NK-92 (cell line): Measurements from ENCODE around the gene MAGEA9.
"Not testable (repeated sequence)": the region's sequence is repeated elsewhere in the genome, so short reads cannot be mapped to it uniquely, and the experiment has no call there.

Experiments
- DNase-seq: peaks from one replicate; lab custom pipeline; 2025; ENCODE audit not compliant: unreplicated experiment; lab: John Stamatoyannopoulos, UW

The MAGEA9 gene, protein sequence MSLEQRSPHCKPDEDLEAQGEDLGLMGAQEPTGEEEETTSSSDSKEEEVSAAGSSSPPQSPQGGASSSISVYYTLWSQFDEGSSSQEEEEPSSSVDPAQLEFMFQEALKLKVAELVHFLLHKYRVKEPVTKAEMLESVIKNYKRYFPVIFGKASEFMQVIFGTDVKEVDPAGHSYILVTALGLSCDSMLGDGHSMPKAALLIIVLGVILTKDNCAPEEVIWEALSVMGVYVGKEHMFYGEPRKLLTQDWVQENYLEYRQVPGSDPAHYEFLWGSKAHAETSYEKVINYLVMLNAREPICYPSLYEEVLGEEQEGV

GRCh38 chrX:149781727-149782126, at the start of gene MAGEA9:
Gene MAGEA9 (plus strand): TSS chrX:149781930. CDS start chrX:149786211, 4,281 bp downstream.
- DNase-seq, result not testable (repeated sequence)

DNA sequence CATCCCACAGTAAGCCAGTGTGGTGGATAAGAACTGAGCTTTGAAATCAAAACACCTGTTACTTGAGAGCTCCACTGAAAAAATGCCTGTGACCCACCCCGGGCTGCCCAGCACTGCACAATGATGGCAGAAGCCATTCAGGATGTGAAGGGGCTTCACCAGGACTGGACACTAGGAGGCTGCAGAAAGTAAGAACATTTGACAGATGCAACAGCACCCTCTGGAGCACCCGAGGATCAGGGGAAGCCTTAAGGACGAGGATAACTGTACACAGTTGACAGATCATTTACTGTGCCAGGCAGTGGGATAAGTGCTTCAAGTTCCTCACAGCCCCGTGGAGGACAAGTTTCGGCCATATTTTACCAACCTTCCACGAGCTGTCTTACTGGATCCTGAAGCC, 39.5 kb upstream of the MAGEA9 start:
- DNase-seq, result not testable (repeated sequence)

DNA sequence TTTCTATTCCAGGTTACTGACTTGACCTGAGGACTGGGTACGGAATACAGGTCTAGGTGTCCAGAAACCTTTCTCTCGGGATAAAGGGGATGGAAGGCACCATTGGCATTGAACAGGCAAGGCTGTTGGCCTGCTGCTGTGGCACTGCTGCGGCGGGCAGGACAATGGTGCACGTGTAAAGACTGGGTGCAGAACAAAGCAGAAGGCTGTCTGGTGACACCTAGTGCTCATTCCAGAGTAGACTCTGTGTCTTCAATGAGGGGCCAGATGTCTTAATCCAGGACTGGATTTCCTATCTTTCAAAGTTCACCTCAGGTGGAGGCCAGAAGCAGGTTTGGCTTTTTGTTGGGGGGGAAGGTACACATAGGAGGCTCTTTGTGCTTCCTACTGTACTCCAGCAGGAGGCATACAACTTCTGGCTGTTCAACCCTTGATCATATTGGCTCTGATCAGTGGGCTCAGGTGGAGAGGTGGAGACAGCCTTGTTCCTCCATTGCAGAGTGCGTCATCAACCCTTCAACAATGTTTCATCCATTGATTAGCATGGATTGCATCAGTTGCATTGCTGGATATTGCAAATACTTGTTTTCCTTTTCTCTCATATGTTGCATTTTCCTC, 35.2 kb upstream of the MAGEA9 start:
- not testable (repeated sequence) for DNase-seq

DNA sequence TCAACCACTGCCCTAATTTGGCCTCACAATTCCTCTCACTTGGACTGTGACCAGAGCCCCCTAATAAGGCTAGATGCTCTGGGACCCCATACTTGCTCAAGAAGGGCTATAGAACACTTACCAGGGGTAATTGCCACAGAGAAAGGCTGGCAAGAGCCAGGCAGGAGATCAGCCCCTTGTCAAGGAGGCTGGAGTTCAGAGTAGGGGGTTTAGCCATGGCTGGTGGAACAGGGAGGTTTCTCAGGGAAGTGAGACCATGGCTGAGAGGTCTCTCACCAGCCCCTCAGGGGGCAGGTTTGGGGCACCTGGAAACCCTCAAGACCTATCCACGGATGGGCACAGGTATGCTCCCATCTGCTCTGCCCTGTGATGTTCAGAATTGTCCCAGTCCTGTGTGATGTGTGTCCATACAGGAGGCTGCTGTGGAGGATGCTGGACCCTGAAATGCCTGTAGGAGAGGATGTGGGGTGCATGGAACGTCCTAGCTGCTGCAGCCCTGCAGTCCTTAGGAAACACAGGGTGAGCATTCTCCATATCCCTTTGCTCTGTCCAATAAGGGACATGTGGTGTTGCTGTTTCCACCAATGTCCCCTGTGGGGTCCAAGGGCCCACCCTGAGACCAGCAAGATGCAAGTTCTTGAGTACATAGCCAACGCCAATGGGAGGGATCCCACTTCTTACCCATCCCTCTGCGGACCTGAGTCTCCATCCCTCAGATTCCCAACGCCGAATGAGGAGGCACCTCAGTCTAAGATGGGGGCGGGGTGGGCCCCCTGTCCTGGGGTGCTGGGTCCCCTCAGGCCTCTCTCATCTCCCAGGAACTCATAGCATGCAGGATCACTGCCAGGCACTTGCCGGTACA, 24.3 kb upstream of the MAGEA9 start:
- no peak for DNase-seq

DNA sequence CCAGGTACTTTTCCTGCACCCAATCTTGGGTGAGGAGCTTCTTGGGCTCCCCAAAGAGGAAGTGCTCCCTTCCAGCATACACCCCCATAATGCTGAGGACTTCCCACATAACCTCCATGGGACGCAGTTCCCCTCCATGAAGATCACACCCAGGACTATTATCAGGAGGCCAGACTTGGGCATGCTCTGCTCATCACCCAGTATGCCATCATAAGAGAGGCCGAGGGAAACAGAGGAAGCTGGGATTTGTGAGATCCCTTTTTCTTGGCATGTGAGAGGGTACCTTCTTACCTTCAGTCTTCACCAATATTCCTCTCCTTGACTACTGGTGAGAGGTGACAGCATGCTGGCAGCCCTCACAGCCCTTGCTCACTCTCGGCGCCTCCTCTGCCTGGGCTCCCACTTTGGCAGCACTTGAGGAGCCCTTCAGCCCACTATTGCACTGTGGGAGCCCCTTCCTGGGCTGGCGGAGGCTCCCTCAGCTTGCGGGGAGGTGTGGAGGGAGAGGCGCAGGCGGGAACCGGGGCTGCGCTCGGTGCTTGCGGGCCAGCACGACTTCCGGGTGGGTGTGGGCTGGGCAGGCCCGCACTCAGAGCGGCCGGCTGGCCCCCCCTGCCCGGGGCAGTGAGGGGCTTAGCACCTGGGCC, 23.5 kb upstream of the MAGEA9 start:
- no peak for DNase-seq

DNA sequence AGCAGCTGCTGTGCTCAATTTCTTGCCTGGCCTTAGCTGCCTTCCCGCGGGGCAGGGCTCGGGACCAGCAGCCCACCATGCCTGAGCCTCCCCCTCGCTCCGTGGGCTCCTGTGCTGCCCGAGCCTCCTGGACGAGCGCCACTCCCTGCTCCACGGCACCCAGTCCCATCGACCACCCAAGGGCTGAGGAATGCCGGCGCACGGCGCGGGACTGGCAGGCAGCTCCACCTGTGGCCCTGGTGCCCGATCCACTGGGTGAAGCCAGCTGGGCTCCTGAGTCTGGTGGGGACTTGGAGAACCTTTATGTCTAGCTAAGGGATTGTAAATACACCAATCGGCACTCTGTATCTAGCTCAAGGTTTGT, 23.0 kb upstream of the MAGEA9 start:
- DNase-seq, result not testable (repeated sequence)

DNA sequence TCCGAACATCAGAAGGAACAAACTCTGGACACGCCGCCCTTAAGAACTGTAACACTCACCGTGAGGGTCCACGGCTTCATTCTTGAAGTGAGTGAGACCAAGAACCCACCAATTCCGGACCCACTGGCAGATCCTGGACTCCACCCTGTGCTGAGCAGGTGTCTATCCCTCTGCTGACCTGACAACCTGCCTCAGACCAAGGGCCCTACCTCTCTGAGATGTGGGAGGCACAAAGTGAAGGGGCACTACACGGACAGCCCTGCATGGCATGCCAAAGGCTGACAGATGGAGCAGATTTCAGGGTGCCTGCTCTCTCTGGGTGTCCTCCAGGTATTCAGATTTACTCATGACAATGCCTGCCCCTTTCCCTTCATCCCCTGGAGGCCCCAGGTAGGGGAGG, 21.9 kb upstream of the MAGEA9 start:
- no peak for DNase-seq

GRCh38 chrX:149760965-149761364, 20.8 kb upstream of the MAGEA9 start:
- no peak for DNase-seq

DNA sequence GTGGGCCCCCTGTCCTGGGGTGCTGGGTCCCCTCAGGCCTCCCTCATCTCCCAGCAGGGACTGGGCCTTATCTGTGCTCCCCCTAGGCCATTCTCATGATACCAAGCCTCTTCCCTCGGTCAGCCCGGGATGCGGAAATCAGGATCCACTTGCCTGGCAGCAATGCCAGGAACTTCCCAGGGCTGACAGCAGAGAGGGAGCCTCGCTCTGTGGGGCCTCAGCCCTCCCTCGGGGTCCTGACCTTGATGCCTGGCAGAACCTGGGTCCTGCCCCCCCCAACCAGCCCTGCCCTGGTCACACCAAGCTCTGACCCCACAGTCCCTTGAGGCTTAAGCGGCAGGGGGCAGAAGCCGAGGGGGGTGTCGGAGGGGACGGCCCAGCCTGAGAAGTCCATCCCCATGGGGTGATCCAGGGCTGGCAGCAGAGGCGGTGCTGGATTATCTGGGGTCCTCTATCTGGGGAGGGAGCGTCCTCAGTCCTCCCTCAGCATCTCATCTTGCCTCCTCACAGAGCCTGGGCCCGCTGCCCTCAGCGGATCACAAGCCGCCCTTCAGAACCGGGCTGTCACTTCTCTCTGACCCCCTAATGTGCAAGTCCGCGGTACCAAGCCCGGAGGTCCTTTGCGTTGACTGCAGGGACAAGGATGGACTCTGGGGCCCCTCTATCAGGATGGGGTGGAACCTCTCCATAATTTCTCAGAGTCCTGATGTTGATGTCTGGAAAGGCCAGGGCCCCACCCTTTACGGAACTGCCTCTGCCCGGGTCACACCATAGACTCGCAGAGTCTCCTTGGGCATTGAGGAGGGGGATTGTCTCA, 19.7 kb upstream of the MAGEA9 start:
- DNase-seq, result not testable (repeated sequence)

DNA sequence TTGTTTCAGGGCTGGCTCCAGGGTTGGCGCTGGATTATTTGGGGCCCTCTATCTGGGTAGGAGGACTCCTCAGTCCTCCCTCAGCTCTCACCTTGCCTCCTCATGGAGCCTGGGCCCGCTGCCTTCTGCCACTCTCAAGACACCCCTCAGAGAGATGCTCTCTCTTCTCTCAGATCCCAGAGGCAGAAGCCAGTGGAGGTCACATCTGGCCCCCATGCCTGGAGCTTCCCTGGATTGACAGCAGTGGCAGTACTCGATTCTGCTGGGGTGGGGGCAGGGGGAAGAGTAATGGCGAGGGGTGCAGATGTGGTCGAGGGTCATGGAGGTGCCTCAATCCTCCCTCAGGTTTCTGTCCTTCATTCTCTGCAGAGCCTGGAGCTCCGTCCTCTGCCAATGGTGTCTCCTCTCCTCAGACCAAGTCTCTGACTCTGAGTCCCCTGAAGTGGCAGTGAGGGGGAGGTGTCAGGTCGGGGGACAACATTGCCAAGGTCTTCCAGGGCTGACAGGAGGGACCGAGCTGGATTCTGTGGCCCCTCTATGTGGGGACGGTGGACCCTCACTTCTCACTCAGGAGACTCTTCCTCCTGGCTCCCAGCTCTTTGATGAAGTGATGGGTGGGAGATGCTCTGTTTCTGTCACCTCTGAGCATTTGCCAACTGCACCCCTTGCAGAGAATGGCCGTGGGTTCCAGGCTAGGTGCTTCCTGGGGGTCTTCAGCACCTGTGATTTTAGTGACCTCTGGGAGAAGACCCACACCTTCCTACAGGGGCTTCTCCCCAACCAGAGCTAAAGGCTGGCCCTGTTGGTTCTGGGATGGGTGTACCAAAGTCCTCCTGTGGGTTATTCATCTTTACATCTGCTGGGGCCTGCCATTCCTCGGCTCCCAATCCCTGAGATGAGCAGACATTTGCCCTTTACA, 18.8 kb upstream of the MAGEA9 start:
- DNase-seq, result no peak

- not testable (repeated sequence) for DNase-seq
Measured at GRCh38 chrX:149770344-149770743, 11.4 kb upstream of the MAGEA9 start.

GRCh38 chrX:149773026-149773425, 8.7 kb upstream of the MAGEA9 start:
- DNase-seq, result not testable (repeated sequence)

DNA sequence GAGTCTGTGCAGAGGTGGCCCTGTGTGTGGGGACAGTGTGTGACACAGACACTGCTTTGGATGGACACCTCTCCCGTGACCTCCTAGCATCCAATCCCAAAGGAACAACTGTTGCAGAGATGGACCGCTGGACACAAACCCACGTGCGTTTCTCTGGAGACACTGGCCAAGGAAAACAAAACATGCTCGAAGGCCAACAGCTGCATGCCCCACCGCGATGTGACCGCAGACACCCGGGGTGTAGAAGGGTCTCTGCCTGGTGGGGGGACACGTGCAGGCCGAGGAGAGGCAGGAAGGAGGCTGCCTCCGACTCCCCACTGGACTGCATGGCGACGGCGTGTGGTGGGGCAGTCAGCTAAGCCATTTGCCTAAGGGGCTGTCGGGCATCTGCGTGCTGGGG, 8.0 kb upstream of the MAGEA9 start, which contains the start of gene HSFX1:
Gene HSFX1, plus strand, starts transcription at position 301 of the 400 bp plus-strand sequence. CDS start 614 bp downstream, outside the sequence.
- DNase-seq, result not testable (repeated sequence)

DNA sequence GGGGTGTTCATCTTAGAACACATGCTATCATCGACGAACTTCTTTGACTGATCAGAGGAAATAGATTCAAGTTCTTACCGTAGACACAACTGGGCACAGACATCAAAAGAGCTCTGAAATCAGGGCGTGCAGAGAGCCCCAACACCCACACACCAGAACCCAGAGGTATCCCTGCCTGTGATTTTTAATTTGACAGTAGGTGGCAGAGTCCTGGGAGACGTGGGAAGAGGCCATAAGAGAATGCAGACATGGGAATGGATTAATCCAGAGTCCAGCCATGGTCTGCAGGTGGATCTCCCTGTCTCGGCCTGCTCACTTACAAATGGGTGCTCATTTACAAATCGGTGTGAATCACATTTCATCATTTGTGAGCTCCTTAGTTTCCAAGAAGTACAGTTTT, 3.7 kb upstream of the MAGEA9 start:
- not testable (repeated sequence) for DNase-seq

DNA sequence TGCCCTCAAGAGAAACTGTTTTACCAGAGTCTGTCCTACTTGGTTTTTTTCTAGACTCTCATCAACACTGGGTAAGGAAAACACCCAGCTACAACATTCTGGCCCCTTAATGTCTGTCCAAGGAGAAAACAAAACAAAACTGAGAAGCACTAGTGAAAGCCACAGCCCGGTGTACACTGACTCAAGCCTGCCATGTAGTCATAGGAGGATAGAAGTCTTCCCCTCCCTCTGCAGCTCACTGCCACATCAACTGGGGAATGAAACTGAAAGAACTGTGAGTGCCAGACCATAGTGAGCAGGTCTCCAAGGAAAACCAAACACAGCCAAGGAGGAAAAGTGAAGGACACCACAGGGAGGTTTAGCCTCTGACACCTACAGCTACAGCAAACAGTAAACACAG, 13.8 kb downstream of the MAGEA9 start:
- not testable (repeated sequence) for DNase-seq

GRCh38 chrX:149799095-149799714, 17.5 kb downstream of the MAGEA9 start:
- DNase-seq, result no peak

DNA sequence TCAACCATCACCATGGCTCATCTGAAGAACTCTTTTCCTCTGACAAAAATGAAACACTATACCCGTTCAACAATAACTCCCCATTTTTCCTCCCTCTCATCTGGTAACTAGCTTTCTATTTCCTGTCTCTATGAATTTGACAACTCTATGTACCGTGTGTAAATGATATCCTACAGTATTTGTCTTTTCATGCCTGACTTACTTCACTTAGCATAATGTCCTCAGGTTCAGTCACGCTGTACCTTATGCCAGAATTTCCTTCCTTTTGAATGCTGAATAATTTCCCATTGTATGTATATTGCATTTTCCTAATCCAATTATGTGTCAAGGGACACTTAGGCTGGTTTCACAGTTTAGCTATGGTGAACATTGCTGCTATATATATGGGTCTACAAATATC, 18.2 kb downstream of the MAGEA9 start:
- DNase-seq, result no peak

GRCh38 chrX:149803458-149804062, 21.8 kb downstream of the MAGEA9 start:
- no peak for DNase-seq
